GM18505 (cell line): ENCODE measurements around the gene OLIG1.

Experiments
- ATAC-seq: cut with Tn5 transposase; IDR thresholded peaks from one replicate; pipeline ENCODE4 v1.9.1; 2021; ENCODE audit not compliant: unreplicated experiment
- POLR2A ChIP-seq: IDR thresholded peaks from 4 replicates; pipeline ENCODE4 v1.6.1; 2011; ENCODE audit warnings: borderline replicate concordance; ENCODE audit not compliant: insufficient read depth, insufficient read length; ENCODE audit errors: extremely low read depth

OLIG1 gene

DNA sequence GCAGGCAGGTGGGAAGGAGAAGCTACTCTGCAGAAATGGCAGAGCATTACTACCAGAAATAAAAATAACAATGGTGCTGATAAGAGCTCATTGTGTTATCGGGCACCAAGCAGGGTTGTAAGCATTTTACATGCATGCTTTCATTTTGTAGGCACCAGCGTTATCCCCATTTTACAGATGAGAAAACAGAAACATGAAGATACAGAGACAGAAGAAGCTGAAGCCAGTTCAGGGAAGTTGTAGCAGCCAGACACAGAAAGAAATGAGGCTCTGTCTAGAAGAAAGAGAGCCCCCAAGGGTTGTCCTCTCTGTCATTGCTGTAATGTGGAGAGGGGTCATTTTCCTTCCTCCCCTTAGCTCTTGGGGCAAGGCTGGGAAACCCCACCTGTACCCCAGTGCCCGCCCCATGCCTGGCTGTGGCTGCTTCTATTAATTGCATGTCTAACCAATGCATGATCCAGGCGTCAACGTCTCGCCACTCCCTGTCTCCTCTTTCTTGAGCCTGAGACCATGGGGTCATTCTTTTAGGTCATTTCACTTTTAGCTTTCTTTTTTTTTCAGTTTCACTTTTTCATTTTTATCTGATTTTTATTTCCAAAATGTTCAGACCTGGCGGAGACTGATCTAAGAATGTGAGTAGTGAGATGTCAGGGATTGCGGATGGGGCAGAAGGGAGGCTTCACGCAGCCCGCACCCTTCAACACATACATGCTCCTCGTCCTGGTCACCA is 6.8 kb downstream of the OLIG1 start:
- TF ChIP-seq POLR2A = no peak
- no peak for ATAC-seq

DNA sequence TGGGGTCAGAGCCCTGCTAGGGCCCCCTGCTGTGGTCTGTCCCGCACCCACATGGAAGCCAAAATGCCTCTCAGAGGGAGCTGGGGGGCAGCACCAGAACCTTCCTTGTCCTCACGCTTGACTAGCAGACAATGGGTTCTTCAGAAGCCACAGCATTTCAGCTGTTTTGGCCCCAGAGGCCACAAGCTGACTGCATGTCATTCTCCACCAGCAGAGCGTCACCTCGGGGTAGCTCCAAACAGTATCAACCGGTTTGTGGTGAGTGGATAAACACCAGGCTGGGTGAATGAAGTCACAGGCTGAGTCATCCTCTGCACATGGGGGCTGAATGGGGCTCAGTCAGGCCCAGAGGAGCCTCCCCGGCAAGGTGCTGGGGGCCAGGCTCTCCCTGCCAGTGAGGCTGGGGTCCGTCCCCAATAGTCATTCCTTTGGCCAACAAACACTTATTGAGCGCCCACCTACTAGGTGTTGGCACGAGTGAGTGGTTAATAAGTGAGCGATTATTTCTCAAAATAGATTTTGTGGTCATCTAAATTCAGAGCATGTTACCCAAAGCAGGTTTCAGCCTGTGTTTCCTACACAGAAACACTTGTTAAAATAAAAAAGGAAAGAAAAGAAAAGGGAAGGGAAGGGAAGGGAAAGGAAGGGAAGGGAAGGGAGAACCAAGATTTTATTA is 9.1 kb downstream of the OLIG1 start:
- ATAC-seq = peak; percentile 97
- no peak for TF ChIP-seq POLR2A

DNA sequence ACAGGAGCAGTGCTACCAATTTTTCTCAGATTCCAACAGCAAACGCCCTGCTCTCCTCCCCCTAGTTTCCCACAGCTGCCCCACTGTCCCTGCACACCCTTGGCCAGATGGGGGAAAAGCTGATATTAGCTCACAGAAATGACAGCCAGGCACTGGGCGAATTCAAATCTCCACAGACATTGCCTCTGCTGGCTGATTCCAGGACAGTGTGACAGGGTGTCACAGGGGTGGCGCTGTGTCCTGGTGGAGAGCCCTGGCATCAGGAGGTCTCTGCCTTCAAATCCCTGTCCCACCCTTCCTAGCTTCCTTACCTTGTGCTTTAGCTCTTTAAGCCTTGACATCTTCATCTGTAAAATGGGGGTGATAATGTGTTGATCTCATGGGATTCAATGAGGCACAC is 10.4 kb downstream of the OLIG1 start:
- ATAC-seq = no peak
- no peak for TF ChIP-seq POLR2A

DNA sequence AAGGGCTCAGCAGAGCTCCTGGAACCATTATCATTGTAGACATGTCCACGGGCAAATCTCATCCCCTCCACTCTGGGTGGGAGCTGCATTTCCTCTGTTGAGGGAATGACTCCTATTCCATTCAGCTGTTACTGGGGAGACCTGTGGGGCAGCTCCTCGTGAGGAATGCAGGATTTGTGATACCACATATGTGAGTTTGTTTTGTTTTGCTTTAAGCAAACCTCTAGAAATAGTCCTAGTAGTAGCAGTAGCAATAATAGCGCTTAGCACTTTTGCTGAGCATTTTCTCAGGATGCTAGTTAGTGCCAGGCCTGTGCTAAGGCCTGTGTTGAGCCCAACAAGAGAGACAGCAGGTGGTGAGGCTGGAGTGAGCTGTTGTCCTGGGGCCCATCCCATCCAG is 10.8 kb downstream of the OLIG1 start:
- no peak for TF ChIP-seq POLR2A
- no peak for ATAC-seq

DNA sequence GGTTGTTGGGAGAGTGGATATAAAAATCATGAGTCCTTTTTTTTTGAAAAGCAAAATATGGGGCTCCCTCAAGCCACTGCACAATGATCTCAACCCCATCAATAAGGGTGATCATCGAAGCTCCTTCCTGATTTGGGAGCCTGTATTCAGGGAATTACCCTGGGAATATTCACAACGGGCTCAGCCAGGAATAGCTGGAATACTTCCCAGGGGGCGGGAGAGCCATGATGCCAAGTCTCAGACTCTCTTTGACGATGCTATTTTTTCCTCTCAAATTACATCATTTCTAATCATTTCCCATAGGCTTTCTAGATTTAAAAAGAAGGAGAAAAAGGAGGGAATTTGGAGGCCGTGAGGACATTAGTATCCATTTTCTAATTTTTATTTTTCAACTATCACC is 18.4 kb downstream of the OLIG1 start:
- TF ChIP-seq POLR2A = no peak
- ATAC-seq = no peak

DNA sequence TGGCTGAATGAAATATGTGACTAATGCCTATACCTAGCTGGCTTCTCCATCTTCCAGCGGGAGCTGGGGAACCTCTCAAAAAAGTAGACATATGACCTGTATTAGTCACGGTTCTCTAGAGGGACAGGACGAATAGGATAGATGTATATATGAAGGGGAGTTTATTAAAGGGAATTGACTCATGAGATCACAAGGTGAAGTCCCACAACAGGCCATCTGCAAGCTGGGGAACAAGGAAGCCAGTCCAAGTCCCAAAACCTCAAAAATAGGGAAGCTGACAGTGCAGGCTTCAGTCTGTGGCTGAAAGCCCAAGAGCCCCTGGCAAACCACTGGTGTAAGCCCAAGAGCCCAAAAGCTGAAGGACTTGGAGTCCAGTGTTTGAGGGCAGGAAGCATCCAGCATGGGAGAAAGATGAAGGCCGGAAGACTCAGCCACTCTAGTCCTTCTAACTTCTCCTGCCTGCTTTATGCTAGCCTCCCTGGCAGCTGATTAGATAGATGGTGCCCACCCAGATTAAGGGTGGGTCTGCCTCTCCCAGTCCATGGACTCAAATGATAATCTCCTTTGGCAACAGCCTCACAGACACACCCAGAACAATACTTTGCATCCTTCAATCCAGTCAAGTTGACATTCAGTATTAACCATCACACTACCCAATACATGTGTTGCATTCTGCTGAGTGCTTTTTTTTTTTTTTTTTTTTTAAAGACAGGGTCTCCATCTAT is 19.6 kb downstream of the OLIG1 start:
- TF ChIP-seq POLR2A = no peak
- no peak for ATAC-seq

DNA sequence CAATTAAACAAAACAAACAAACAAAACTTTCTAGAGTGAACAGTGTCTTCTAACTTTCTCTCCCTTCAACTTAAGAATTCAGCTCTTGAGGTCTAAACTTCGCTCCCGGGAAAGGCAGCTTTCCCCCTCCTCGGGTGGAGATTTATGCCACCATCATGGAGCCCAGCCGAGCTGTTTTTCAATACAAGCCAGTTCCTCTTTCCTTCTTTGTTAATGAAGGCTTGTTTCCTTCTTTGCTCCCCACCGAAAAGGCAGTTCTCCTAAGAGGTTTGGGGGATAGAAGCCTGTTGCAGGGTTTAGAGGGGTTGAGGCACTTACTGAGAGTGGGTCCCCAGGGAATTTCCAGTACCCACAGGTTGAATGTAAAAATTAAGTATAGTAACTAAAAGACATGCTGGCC is 26.5 kb downstream of the OLIG1 start:
- ATAC-seq = no peak
- no peak for TF ChIP-seq POLR2A

DNA sequence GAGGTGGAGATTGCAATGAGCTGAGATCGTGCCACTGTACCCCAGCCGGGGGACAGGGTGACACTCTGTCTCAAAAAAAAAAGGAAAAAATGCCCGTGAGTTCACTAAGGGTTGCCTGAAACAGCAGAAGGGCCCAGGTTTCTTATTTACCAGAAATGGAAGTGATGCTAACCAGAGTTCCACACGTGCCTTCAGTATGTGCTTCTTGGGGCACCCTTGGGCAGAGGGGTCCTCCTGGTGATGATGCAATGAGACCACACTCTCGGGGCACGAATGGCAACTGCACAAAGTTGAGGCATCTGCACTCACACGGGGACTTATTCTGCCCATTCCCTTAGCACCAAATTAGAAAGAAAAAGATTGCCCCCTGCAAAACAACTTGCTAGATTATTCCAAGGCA is 29.2 kb downstream of the OLIG1 start:
- no peak for TF ChIP-seq POLR2A
- ATAC-seq = no peak

DNA sequence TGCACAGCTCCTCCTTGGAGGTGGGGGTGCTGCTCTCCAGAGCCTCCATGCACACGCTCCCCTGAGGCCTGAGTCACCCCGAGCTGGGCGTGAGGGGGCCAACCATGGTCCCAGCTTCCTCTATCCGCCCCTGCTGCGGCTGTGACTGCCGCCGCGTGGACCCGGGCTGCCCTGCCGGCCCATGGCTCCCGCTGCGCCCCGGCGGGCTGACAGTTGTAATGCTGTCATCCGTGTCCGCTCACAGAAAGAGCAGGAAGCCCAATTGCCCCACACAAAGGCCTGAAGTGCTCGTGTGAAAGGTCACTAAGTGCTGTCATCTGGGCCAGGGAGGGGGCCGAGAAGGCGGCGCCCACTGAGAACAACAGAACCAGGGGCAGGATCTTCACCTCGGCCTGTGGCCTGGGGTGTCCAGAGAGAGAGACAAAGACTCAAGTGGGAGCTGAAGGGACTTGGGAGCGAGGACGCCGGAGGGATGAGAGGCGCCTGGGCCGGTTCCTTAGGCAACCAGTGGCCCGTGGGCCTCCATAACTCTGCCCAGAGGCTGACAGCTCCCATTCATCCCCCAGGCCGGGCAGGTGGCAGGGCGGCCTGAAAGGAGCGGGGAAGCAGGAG is 31.5 kb downstream of the OLIG1 start:
- no peak for TF ChIP-seq POLR2A
- ATAC-seq = no peak

DNA sequence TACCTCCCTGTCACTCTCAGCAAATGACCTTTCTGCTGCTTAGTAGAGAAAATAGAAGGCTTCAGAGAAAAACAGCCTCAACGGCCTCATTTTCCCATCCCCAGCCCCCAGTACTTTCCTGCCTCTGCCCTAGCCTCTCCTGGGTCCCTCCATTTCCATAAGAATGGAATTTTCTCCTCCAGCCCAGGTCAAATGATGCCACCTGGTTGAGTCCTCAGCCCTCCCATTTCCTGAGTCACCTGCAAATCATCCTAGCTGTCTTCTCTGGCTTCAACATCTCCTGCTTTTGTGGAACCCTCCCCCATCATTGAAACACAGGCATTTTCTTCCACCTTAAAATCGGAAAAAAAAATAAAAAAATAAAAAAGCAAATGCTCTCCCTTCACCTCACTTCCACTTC is 35.1 kb downstream of the OLIG1 start:
- TF ChIP-seq POLR2A = no peak

DNA sequence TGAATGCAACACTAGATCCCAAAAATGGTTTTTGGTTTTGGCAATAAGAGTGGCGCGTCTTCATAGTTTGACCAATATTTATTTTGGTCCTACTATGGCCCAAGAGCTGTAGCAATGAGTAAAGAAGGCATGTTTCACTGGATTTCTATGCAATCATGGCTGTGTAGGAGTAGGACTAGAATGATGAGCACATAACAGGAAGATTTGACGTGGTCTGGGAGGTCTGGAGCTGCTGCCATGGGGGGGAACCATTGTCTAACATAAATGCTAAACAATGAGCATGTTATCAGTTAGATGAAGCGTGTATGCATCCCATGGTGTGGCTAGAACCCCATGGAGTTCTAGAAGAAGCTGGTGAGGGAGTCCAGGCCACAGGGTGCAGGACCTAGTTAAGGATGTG is 38.3 kb downstream of the OLIG1 start:
- ATAC-seq = no peak
- no peak for TF ChIP-seq POLR2A

More for the DNA sequence above, 35.1 kb downstream of the OLIG1 start:
- no peak for ATAC-seq

DNA sequence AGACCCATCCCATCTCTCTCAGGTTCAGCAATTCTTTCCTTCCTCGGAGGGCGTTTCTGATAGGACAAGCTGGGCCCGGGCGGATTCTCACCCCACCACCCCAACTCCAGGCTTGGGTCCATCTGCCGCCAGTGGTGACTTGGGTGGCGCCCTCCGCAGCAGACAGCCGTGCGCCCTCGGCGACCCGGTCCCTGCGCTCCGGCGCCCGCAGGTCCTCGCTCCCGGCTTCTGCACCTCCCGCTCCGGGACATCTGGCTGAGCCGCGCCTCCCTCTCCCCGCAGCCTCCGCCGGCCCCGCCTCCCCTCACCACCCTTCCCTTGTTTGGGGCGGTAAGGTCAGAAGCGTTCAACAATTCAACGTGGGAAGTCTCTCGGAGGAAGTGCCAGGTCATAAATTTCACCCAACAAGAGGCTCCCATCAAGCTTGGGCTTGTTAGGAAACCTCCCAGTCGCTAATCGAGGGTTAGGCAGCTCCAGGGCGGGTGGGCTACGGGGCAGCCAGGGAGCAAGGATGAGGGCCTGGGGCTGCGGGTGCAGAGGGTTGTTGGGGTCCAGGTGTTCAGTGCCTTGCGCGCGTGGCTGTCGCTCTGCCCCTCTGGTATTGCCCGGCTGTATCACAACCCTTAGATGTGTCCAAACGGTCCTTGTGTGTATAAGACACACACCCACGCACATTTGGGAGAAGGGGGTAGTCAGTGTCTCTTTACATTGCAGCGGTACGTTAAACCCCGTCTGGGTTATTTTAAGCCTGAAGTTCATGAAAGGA is 39.8 kb downstream of the OLIG1 start:
- no peak for ATAC-seq
- TF ChIP-seq POLR2A = no peak

DNA sequence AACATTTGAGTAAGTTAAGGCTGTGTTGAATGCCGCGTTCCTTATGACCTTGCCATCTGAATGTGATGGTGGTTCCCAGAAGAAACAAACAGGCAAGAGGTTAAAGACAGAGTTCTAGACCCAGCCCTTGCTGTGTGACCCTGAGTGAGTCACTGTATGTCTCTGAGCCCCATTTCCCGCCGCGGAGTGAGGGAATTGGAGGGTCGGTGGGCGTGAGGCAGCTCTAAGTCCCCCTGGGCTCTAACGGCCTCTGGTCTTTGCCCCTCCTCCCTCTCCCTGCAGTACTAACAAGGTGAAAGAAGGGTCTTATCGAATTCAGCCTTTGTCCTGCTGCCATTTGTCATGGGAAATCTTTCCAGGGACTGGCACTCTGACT is 40.4 kb downstream of the OLIG1 start:
- TF ChIP-seq POLR2A = no peak
- no peak for ATAC-seq
